GM23338 (cell line): Measurements from ENCODE around the gene MYO1D. TPM values are rescaled to one million over a fixed set of nuclear protein-coding genes. Genes with fewer than 3 reads are reported as not detected.

ENCODE experiments used
- ATAC-seq: fragments of 200-7000 bp; cut with Tn5 transposase; 3 replicates; pipeline ENCODE4 v1.9.1; 2020
- DNase-seq: peaks from one replicate; pipeline ENCODE4 v3.0.0-alpha.2; 2015; ENCODE audit warnings: low spot score
- H2AFZ ChIP-seq: fragments of 200-600 bp; sonication (generic); 2 replicates; pipeline ENCODE4 v1.8.0; 2016; ENCODE audit warnings: antibody characterized with exemption, mild to moderate bottlenecking, moderate library complexity
- H3F3A ChIP-seq: fragments of 200-600 bp; sonication (generic); replicated peaks from 2 replicates; pipeline ENCODE4 v1.8.0; 2017; ENCODE audit warnings: antibody characterized with exemption, mixed run types, low read depth
- H3K27ac ChIP-seq: fragments of 200-600 bp; sonication (generic); 2 replicates; pipeline ENCODE4 v1.6.1; 2016; ENCODE audit warnings: low read depth
- H3K27me3 ChIP-seq: fragments of 200-600 bp; sonication (generic); 2 replicates; pipeline ENCODE4 v1.8.0; 2016; ENCODE audit warnings: mild to moderate bottlenecking, mixed run types, moderate library complexity; ENCODE audit not compliant: insufficient read depth
- H3K36me3 ChIP-seq: fragments of 200-600 bp; sonication (generic); 2 replicates; pipeline ENCODE4 v1.8.0; 2016; ENCODE audit warnings: mild to moderate bottlenecking; ENCODE audit not compliant: insufficient read depth
- H3K4me1 ChIP-seq: fragments of 200-600 bp; sonication (generic); 2 replicates; pipeline ENCODE4 v1.8.0; 2016; ENCODE audit warnings: mild to moderate bottlenecking, moderate library complexity; ENCODE audit not compliant: insufficient read depth
- H3K4me2 ChIP-seq: fragments of 200-600 bp; sonication (generic); 2 replicates; pipeline ENCODE4 v1.7.1; 2017; ENCODE audit warnings: mixed run types
- H3K4me3 ChIP-seq: fragments of 200-600 bp; sonication (generic); 2 replicates; pipeline ENCODE4 v1.6.1; 2016; ENCODE audit warnings: mixed run types
- H3K79me2 ChIP-seq: fragments of 200-600 bp; sonication (generic); replicated peaks from 2 replicates; pipeline ENCODE4 v1.8.0; 2017; ENCODE audit warnings: mild to moderate bottlenecking; ENCODE audit not compliant: insufficient read depth
- H3K9me2 ChIP-seq: fragments of 200-600 bp; sonication (generic); 2 replicates; pipeline ENCODE4 v1.8.0; 2017; ENCODE audit not compliant: insufficient read depth
- H4K20me1 ChIP-seq: fragments of 200-600 bp; sonication (generic); replicated peaks from 2 replicates; pipeline ENCODE4 v1.8.0; 2017; ENCODE audit warnings: mild to moderate bottlenecking; ENCODE audit not compliant: insufficient read depth
- H3K27ac Mint-ChIP-seq: 2 replicates; pipeline ENCODE4 v1.8.0; 2020; ENCODE audit warnings: inconsistent platforms, mild to moderate bottlenecking, moderate library complexity, mixed read lengths
- H3K27me3 Mint-ChIP-seq: 3 replicates; pipeline ENCODE4 v1.8.0; 2022; ENCODE audit warnings: low read depth, mild to moderate bottlenecking, moderate library complexity, mixed read lengths, inconsistent platforms; ENCODE audit not compliant: insufficient read depth, poor library complexity
- H3K36me3 Mint-ChIP-seq: 3 replicates; pipeline ENCODE4 v1.8.0; 2021; ENCODE audit warnings: low read depth, mild to moderate bottlenecking, inconsistent platforms, moderate library complexity, mixed read lengths
- H3K4me1 Mint-ChIP-seq: 3 replicates; pipeline ENCODE4 v1.8.0; 2020; ENCODE audit warnings: mild to moderate bottlenecking, inconsistent platforms, mixed read lengths
- H3K4me3 Mint-ChIP-seq: 3 replicates; pipeline ENCODE4 v1.8.0; 2021; ENCODE audit warnings: moderate library complexity, mild to moderate bottlenecking, inconsistent platforms, mixed read lengths
- H3K9me3 Mint-ChIP-seq: 3 replicates; pipeline ENCODE4 v1.8.0; 2020; ENCODE audit warnings: moderate library complexity, mild to moderate bottlenecking, inconsistent platforms, mixed read lengths
- CREB1 ChIP-seq: fragments of 250-450 bp; sonication (Bioruptor Pico); IDR thresholded peaks from 2 replicates; pipeline ENCODE4 v1.5.0; 2020; ENCODE audit warnings: low read depth, mild to moderate bottlenecking, moderate library complexity
- CTCF ChIP-seq, 2 experiments: fragments of 200-600 bp in 1 of 2; sonication (generic) in 1 of 2; conservative IDR thresholded peaks; 2 replicates each; pipeline versions ENCODE4 v1.5.1 to v1.6.1; 2016 to 2017; ENCODE audit warnings: antibody characterized with exemption in 2 of 2, low read depth in 2 of 2, mild to moderate bottlenecking in 2 of 2, moderate library complexity in 1 of 2
- EZH2 ChIP-seq: fragments of 200-600 bp; sonication (generic); IDR thresholded peaks from one replicate; pipeline ENCODE4 v1.8.0; 2017; ENCODE audit warnings: antibody characterized with exemption, mild to moderate bottlenecking, low read depth; ENCODE audit not compliant: unreplicated experiment
- JUNB ChIP-seq: IDR thresholded peaks from one replicate; pipeline ENCODE4 v1.6.1; 2016; ENCODE audit warnings: antibody characterized with exemption; ENCODE audit not compliant: unreplicated experiment
- POLR2AphosphoS5 ChIP-seq: IDR thresholded peaks from 2 replicates; pipeline ENCODE4 v1.6.1; 2016; ENCODE audit warnings: antibody characterized with exemption, low read depth
- polyA plus RNA-seq: library from polyadenylated mRNA; unstranded; fragments of >200 nt; fragmentation: Nextera tagmentation; extraction: Ambion mirVana; gene quantifications from 2 replicates; pipeline ENCODE4 v1.2.1, GENCODE V29; 2016
- total RNA-seq: library from RNA; depleted of rRNA; stranded (reverse); fragments of >200 nt; shearing (Covaris generic); gene quantifications from 2 replicates; pipeline ENCODE4 v1.2.3, GENCODE V29; 2014
- TF ChIP-seq, protein P1 (sequence below): fragments of 250-450 bp; sonication (Bioruptor Pico); IDR thresholded peaks from 2 replicates; pipeline ENCODE4 v1.5.0; 2020; ENCODE audit warnings: mild to moderate bottlenecking, moderate library complexity

Gene MYO1D
- total and polyA plus RNA-seq, 2 experiments from 2014 or later, result 8.6 to 28.6 TPM

- H3K4me1 ChIP-seq, result peaks cover 42% of the 10 kb centered on the region
- H3K27ac ChIP-seq, result no peak overlapping the region
- no peak overlapping the region for H3K4me3 ChIP-seq
- H3K9me3 Mint-ChIP-seq, result peaks cover 3% of the 10 kb centered on the region; the same call in 1 of the 3 replicates
- peaks cover 31% of the 10 kb centered on the region for H3K27me3 Mint-ChIP-seq
- H3K27ac Mint-ChIP-seq, result no peak overlapping the region; the same call in 1 of the 2 replicates
- no peak for ATAC-seq
- H3K4me1 Mint-ChIP-seq, result peaks cover 55% of the 10 kb centered on the region
- peaks cover 15% of the 10 kb centered on the region for H3K79me2 ChIP-seq
- H2AFZ ChIP-seq, result no peak overlapping the region
- peaks cover 27% of the 10 kb centered on the region for H4K20me1 ChIP-seq
- no peak for DNase-seq
- TF ChIP-seq EZH2, result no peak
- TF ChIP-seq JUNB, result no peak
- no peaks in the 10 kb centered on the region for H3K27me3 ChIP-seq
- peaks cover 54% of the 10 kb centered on the region for H3K36me3 Mint-ChIP-seq
- peaks cover 24% of the 10 kb centered on the region for H3K36me3 ChIP-seq
- H3K4me3 Mint-ChIP-seq, result no peak overlapping the region
- no peak overlapping the region for H3K4me2 ChIP-seq
- no peaks in the 10 kb centered on the region for H3K9me2 ChIP-seq
- peaks cover 44% of the 10 kb centered on the region for H3F3A ChIP-seq
Observed at GRCh38 chr17:32484628-32485027, 392.3 kb downstream of the MYO1D start.

GRCh38 chr17:32484041-32484461 lies 392.9 kb downstream of the MYO1D start:
- 0 out of 2 replicates have a peak overlapping the region, but pooled peaks have one; percentile 5 for H3K4me2 ChIP-seq
- Mint-ChIP-seq H3K4me1 (peaks cover 49% of the 10 kb centered on the region), H3K27me3 (peaks cover 28% of the 10 kb centered on the region), H3K4me3 (peak overlapping the region; percentile 24; the same call in 2 of the 3 replicates), H3K36me3 (peaks cover 54% of the 10 kb centered on the region), H3K27ac (peak overlapping the region; percentile 81), H3K9me3 (peaks cover 3% of the 10 kb centered on the region; the same call in 1 of the 3 replicates)
- peaks cover 41% of the 10 kb centered on the region for H3F3A ChIP-seq
- H3K36me3 ChIP-seq, result peaks cover 29% of the 10 kb centered on the region
- ATAC-seq, result peak; percentile 1
- peaks cover 9% of the 10 kb centered on the region for H3K79me2 ChIP-seq
- no peak for DNase-seq
- peaks cover 21% of the 10 kb centered on the region for H4K20me1 ChIP-seq
- H3K27me3 ChIP-seq, result no peaks in the 10 kb centered on the region
- H3K27ac ChIP-seq, result peak overlapping the region; percentile 16
- H3K9me2 ChIP-seq, result no peaks in the 10 kb centered on the region
- H3K4me3 ChIP-seq, result no peak overlapping the region
- no peak overlapping the region for H2AFZ ChIP-seq
- peaks cover 36% of the 10 kb centered on the region for H3K4me1 ChIP-seq
- TF ChIP-seq CTCF (conservative IDR thresholded peaks at IDR 0.05; ENCODE audit: low read depth in 2 of 2) (no peak), POLR2AphosphoS5 (0 out of 2 replicates have a peak, but pooled peaks have one; percentile 6), CREB1 (no peak)

GRCh38 chr17:32483451-32484019 lies 393.4 kb downstream of the MYO1D start:
- peak; percentile 94 for DNase-seq
- Mint-ChIP-seq H3K4me1 (peaks cover 48% of the 10 kb centered on the region), H3K36me3 (peaks cover 54% of the 10 kb centered on the region), H3K4me3 (no peak overlapping the region), H3K27ac (peak overlapping the region; percentile 81), H3K9me3 (peaks cover 3% of the 10 kb centered on the region; the same call in 1 of the 3 replicates), H3K27me3 (peaks cover 23% of the 10 kb centered on the region)
- ATAC-seq, result peak; percentile 54
- peak overlapping the region; percentile 16 for H3K27ac ChIP-seq
- peaks cover 33% of the 10 kb centered on the region for H3K4me1 ChIP-seq
- H4K20me1 ChIP-seq, result peaks cover 19% of the 10 kb centered on the region
- 0 out of 2 replicates have a peak overlapping the region, but pooled peaks have one; percentile 5 for H3K4me2 ChIP-seq
- H3K36me3 ChIP-seq, result peaks cover 32% of the 10 kb centered on the region
- H3F3A ChIP-seq, result peaks cover 41% of the 10 kb centered on the region
- H3K4me3 ChIP-seq, result no peak overlapping the region
- H3K9me2 ChIP-seq, result no peaks in the 10 kb centered on the region
- no peaks in the 10 kb centered on the region for H3K27me3 ChIP-seq
- peaks cover 4% of the 10 kb centered on the region for H3K79me2 ChIP-seq
- no peak overlapping the region for H2AFZ ChIP-seq
- TF ChIP-seq, protein P1, sequence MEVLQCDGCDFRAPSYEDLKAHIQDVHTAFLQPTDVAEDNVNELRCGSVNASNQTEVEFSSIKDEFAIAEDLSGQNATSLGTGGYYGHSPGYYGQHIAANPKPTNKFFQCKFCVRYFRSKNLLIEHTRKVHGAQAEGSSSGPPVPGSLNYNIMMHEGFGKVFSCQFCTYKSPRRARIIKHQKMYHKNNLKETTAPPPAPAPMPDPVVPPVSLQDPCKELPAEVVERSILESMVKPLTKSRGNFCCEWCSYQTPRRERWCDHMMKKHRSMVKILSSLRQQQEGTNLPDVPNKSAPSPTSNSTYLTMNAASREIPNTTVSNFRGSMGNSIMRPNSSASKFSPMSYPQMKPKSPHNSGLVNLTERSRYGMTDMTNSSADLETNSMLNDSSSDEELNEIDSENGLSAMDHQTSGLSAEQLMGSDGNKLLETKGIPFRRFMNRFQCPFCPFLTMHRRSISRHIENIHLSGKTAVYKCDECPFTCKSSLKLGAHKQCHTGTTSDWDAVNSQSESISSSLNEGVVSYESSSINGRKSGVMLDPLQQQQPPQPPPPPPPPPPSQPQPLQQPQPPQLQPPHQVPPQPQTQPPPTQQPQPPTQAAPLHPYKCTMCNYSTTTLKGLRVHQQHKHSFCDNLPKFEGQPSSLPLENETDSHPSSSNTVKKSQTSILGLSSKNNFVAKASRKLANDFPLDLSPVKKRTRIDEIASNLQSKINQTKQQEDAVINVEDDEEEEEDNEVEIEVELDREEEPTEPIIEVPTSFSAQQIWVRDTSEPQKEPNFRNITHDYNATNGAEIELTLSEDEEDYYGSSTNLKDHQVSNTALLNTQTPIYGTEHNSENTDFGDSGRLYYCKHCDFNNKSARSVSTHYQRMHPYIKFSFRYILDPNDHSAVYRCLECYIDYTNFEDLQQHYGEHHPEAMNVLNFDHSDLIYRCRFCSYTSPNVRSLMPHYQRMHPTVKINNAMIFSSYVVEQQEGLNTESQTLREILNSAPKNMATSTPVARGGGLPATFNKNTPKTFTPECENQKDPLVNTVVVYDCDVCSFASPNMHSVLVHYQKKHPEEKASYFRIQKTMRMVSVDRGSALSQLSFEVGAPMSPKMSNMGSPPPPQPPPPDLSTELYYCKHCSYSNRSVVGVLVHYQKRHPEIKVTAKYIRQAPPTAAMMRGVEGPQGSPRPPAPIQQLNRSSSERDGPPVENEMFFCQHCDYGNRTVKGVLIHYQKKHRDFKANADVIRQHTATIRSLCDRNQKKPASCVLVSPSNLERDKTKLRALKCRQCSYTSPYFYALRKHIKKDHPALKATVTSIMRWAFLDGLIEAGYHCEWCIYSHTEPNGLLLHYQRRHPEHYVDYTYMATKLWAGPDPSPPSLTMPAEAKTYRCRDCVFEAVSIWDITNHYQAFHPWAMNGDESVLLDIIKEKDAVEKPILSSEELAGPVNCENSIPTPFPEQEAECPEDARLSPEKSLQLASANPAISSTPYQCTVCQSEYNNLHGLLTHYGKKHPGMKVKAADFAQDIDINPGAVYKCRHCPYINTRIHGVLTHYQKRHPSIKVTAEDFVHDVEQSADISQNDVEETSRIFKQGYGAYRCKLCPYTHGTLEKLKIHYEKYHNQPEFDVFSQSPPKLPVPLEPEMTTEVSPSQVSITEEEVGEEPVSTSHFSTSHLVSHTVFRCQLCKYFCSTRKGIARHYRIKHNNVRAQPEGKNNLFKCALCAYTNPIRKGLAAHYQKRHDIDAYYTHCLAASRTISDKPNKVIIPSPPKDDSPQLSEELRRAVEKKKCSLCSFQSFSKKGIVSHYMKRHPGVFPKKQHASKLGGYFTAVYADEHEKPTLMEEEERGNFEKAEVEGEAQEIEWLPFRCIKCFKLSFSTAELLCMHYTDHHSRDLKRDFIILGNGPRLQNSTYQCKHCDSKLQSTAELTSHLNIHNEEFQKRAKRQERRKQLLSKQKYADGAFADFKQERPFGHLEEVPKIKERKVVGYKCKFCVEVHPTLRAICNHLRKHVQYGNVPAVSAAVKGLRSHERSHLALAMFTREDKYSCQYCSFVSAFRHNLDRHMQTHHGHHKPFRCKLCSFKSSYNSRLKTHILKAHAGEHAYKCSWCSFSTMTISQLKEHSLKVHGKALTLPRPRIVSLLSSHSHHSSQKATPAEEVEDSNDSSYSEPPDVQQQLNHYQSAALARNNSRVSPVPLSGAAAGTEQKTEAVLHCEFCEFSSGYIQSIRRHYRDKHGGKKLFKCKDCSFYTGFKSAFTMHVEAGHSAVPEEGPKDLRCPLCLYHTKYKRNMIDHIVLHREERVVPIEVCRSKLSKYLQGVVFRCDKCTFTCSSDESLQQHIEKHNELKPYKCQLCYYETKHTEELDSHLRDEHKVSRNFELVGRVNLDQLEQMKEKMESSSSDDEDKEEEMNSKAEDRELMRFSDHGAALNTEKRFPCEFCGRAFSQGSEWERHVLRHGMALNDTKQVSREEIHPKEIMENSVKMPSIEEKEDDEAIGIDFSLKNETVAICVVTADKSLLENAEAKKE (CRISPR knock-in tag), result peak; percentile 40; the same call in 1 of the 2 replicates
- no peak; the same call in 1 of the 2 replicates for TF ChIP-seq CREB1
- TF ChIP-seq POLR2AphosphoS5, result peak; percentile 14; the same call in 1 of the 2 replicates
